GM06990 (cell line): ENCODE data around the gene SMC4.
A peak's percentile ranks its signal among the peaks of the same experiment; 100 is the strongest.

Experiments used
- DNase-seq: peaks from one replicate; pipeline ENCODE4 v3.0.0-alpha.2; 2011; ENCODE audit not compliant: insufficient read length; ENCODE audit errors: extremely low read depth
- H3K27me3 ChIP-seq: replicated peaks from 2 replicates; pipeline ENCODE4 v1.6.0; 2011; ENCODE audit warnings: low read length; ENCODE audit not compliant: control insufficient read depth, insufficient read depth
- H3K36me3 ChIP-seq: 2 replicates; pipeline ENCODE4 v1.5.1; 2011; ENCODE audit warnings: low read length; ENCODE audit not compliant: control insufficient read depth, insufficient read depth
- H3K4me3 ChIP-seq: replicated peaks from 2 replicates; pipeline ENCODE4 v1.5.1; 2011; ENCODE audit warnings: low read depth, mild to moderate bottlenecking, control low read depth, low read length
- TF ChIP-seq, protein P1 (sequence below): IDR thresholded peaks from 2 replicates; pipeline ENCODE4 v1.5.1; 2011; ENCODE audit warnings: low read length, control low read depth, mild to moderate bottlenecking, inconsistent platforms; ENCODE audit not compliant: insufficient read depth, poor library complexity, severe bottlenecking

SMC4 gene

DNA sequence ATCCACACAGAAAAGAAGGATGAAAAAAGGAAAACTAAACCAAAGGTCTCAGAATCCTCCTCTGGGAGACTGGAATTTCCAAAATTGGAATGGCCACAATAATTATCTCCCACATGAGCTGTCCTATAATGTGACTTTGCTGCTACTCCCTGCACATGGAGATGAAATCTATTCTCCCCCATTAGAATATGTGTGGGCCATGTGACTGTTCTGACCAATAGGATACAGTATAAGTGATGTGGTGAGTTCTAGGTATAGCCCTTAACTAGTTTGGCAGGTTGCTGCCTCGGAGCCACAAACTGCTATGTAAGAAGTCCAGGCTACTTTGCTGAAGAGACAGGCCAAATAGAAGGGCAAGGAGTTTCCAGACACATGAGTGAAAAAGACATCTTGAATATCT, 45.0 kb downstream of the SMC4 start:
- no peak for DNase-seq
- Histone ChIP-seq H3K27me3 (no peaks in the 10 kb centered on the region), H3K36me3 (peaks cover 3% of the 10 kb centered on the region), H3K4me3 (no peak overlapping the region)
- TF ChIP-seq, protein P1, sequence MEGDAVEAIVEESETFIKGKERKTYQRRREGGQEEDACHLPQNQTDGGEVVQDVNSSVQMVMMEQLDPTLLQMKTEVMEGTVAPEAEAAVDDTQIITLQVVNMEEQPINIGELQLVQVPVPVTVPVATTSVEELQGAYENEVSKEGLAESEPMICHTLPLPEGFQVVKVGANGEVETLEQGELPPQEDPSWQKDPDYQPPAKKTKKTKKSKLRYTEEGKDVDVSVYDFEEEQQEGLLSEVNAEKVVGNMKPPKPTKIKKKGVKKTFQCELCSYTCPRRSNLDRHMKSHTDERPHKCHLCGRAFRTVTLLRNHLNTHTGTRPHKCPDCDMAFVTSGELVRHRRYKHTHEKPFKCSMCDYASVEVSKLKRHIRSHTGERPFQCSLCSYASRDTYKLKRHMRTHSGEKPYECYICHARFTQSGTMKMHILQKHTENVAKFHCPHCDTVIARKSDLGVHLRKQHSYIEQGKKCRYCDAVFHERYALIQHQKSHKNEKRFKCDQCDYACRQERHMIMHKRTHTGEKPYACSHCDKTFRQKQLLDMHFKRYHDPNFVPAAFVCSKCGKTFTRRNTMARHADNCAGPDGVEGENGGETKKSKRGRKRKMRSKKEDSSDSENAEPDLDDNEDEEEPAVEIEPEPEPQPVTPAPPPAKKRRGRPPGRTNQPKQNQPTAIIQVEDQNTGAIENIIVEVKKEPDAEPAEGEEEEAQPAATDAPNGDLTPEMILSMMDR, result no peak

DNA sequence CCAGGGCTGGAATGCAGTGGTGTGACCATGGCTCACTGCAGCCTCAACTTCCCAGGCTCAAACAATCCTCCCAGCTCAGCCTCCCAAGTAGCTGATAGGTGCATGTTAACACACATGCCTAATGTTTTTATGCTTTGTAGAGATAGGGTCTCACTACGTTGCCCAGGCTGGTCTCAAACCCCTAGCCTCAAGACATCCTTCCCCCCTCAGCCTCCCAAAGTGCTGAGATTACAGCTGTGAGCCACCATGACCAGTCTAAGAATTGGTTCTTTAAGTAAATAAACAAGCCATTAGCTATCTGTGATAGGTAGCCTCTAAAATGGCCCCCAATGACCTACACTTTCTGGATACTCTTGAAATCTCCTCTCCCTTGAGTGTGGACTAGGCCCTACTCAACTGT, 46.4 kb downstream of the SMC4 start:
- TF ChIP-seq, protein P1, result no peak
- Histone ChIP-seq H3K36me3 (peaks cover 3% of the 10 kb centered on the region), H3K4me3 (no peak overlapping the region), H3K27me3 (no peaks in the 10 kb centered on the region)
- no peak for DNase-seq

DNA sequence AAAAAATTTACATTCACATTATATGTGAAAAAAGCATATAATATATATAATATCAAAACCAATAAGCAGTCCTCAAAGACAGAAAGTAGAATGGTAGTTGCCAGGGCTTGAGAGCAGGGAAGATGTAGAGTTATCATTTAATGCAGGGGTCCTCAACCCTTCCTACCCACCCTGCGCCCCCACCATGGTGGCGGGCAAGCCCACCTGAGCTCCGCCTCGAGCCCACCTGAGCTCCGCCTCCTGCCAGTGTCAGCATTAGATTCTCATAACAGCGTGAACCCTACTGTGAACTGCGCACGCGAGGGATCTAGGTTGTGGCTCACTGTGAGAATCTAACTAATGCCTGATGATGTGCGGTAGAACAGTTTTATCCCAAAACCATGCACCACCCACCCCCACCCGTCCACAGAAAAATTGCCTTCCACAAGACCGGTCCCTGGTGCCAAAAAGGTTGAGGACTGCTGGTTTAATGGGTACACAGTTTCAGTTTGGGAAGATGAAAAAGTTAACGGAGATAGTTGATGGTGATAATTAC, 47.1 kb downstream of the SMC4 start:
- TF ChIP-seq, protein P1, result no peak
- H3K36me3 ChIP-seq, result peaks cover 3% of the 10 kb centered on the region
- no peak overlapping the region for H3K4me3 ChIP-seq

DNA sequence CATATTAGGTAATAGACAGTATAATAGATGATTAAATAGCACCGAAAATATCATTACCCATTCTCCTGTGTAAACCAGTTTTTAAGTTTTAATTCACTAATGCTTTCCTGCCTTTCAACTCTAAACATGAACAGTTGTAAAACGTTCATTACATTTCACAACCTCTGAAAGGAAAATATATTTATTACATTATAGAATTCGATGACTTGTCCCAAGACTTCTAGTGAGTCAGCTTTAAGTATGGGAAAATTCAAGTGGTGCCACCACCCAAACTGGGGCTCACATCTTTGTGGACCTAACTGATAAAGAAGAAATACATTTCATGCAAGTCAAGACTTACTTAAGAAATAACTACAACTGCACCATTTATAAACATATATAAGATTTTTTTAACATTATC, 48.1 kb downstream of the SMC4 start:
- Histone ChIP-seq H3K27me3 (no peaks in the 10 kb centered on the region), H3K4me3 (peak overlapping the region; percentile 27), H3K36me3 (peaks cover 3% of the 10 kb centered on the region)
- no peak for DNase-seq
- TF ChIP-seq, protein P1, result no peak

More for the DNA sequence above, 47.1 kb downstream of the SMC4 start:
- H3K27me3 ChIP-seq, result no peaks in the 10 kb centered on the region
- no peak for DNase-seq

DNA sequence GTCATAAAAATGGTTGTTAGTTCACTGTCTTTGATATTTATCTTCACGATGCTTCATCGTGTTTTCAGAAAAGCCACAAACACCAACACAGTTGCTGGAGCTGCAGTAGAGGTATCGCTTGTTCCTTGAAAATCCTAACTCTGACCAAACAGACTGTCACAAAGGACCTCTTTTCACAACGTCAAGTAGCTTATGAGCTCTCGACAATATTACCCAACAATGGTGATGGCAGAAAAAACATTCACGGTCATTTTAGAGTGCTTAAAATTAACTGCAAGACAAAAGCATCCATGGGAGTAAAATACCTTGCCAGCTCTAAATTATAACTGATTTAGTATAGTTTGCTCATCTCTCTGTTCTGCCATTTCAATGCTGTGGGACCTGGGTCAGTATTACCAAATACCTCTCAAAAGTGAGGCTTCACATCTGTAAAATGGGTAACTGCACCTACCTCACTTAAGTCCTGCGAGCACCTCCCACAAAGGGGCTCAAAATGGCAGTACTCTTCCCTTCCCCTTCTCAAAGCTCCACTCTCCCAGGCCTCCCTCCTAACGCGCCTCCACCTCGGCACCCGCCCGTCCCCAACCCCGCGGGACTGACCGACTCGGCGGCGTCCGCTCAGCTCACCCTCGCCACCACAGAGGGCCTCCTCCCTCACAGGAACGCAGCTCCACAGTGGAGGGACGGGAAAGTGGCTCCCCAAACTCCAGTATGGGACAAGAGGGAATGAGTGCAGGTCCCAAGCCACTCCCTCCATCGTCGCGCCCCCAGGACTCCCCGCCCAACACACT, 49.6 kb downstream of the SMC4 start:
- DNase-seq, result no peak
- Histone ChIP-seq H3K27me3 (no peaks in the 10 kb centered on the region), H3K36me3 (peaks cover 3% of the 10 kb centered on the region), H3K4me3 (peak overlapping the region; percentile 94)
- TF ChIP-seq, protein P1, result no peak
